H1 (cell line): ENCODE measurements around the gene KCNMA1. TPM values are rescaled to one million over a fixed set of nuclear protein-coding genes. Genes with fewer than 3 reads are reported as not detected.
"Not testable (repeated sequence)": the region's sequence is repeated elsewhere in the genome, so short reads cannot be mapped to it uniquely, and the experiment has no call there.

Source experiments
- CTCF ChIA-PET: fragments of 300-600 bp; sonication (Branson Sonifier 250); formaldehyde crosslinking; loops from one replicate; lab custom pipeline; 2021; ENCODE audit not compliant: partially characterized antibody; lab: Charles Lee
- POLR2A ChIA-PET: fragments of 300-600 bp; sonication (Branson Sonifier 250); formaldehyde crosslinking; loops from one replicate; lab custom pipeline; 2021; ENCODE audit warnings: inconsistent platforms; ENCODE audit not compliant: partially characterized antibody; lab: Charles Lee
- DNase-seq, 2 experiments: peaks; one replicate each; pipeline versions ENCODE4 v3.0.0 to v3.0.0-alpha.2; 2010 to 2022; ENCODE audit warnings: low spot score in 2 of 2, low read depth in 1 of 2, mixed read lengths in 1 of 2
- FAIRE-seq: peaks from 2 replicates; lab custom pipeline; 2011; peaks lifted over from hg19 to GRCh38; lab: Jason Lieb, UNC
- H2AFZ ChIP-seq: 2 replicates; pipeline ENCODE4 v1.8.1; 2012; ENCODE audit warnings: low read length, inconsistent platforms
- H2AK5ac ChIP-seq: 2 replicates; pipeline ENCODE4 v1.6.1; 2013; ENCODE audit warnings: low read depth, low read length
- H2BK120ac ChIP-seq: replicated peaks from 2 replicates; pipeline ENCODE3; 2013; ENCODE audit warnings: low read depth, low read length, inconsistent platforms
- H2BK12ac ChIP-seq: 2 replicates; pipeline ENCODE4 v1.6.1; 2013; ENCODE audit warnings: low read depth, low read length
- H2BK15ac ChIP-seq: 2 replicates; pipeline ENCODE4 v1.6.1; 2013; ENCODE audit warnings: low read length
- H2BK20ac ChIP-seq: 2 replicates; pipeline ENCODE4 v1.6.1; 2013; ENCODE audit warnings: low read length
- H2BK5ac ChIP-seq: 2 replicates; pipeline ENCODE4 v1.6.1; 2013; ENCODE audit warnings: low read depth, low read length
- H3K14ac ChIP-seq: 2 replicates; pipeline ENCODE4 v1.6.1; 2013; ENCODE audit warnings: inconsistent platforms; ENCODE audit not compliant: insufficient read length
- H3K18ac ChIP-seq: 2 replicates; pipeline ENCODE4 v1.6.1; 2013; ENCODE audit warnings: low read length; ENCODE audit errors: extremely low read depth
- H3K23ac ChIP-seq: 2 replicates; pipeline ENCODE4 v1.6.1; 2013; ENCODE audit warnings: inconsistent platforms; ENCODE audit not compliant: insufficient read length
- H3K23me2 ChIP-seq: 2 replicates; pipeline ENCODE4 v1.6.1; 2013; ENCODE audit warnings: low read depth, low read length
- H3K27ac ChIP-seq: 2 replicates; pipeline ENCODE4 v1.6.1; 2011; ENCODE audit warnings: low read depth, low read length, inconsistent platforms
- H3K27me3 ChIP-seq, 4 experiments: replicated peaks in 1 of 4; 1 replicate in 1 of 4; 2 replicates in 3 of 4; pipeline versions ENCODE4 v1.6.1 to v1.8.1; 2011 to 2013; ENCODE audit warnings: low read length in 3 of 4, mild to moderate bottlenecking in 3 of 4, inconsistent platforms in 2 of 4, mixed read lengths in 2 of 4, moderate library complexity in 1 of 4; ENCODE audit not compliant: control insufficient read depth in 3 of 4, insufficient read depth in 3 of 4; ENCODE audit errors: extremely low read depth in 1 of 4
- H3K36me3 ChIP-seq, 4 experiments: 2 replicates each; pipeline versions ENCODE4 v1.6.1 to v1.8.1; 2011 to 2013; ENCODE audit warnings: mild to moderate bottlenecking in 4 of 4, low read length in 3 of 4, moderate library complexity in 2 of 4, control low read depth in 1 of 4, inconsistent platforms in 1 of 4; ENCODE audit not compliant: insufficient read depth in 4 of 4, control insufficient read depth in 2 of 4
- H3K4ac ChIP-seq: replicated peaks from 2 replicates; pipeline ENCODE3; 2013; ENCODE audit warnings: low read length, low read depth, mixed read lengths, inconsistent platforms; ENCODE audit not compliant: insufficient read length
- H3K4me1 ChIP-seq, 4 experiments: replicated peaks in 1 of 4; 1 replicate in 1 of 4; 2 replicates in 3 of 4; pipeline versions ENCODE4 v1.6.1 to v1.8.1; 2011 to 2013; ENCODE audit warnings: low read length in 3 of 4, inconsistent platforms in 2 of 4, mixed read lengths in 1 of 4; ENCODE audit not compliant: insufficient read depth in 4 of 4, control insufficient read depth in 3 of 4
- H3K4me2 ChIP-seq, 2 experiments: 2 replicates each; pipeline versions ENCODE4 v1.6.1 to v1.8.1; 2011 to 2013; ENCODE audit warnings: low read depth in 2 of 2, low read length in 2 of 2, control low read depth in 1 of 2, inconsistent platforms in 1 of 2, mild to moderate bottlenecking in 1 of 2; ENCODE audit not compliant: insufficient read depth in 1 of 2
- H3K4me3 ChIP-seq, 4 experiments: fragments of 200-600, 300-600 bp in 1 of 4; sonication (generic), shearing (Covaris generic), sonication (Bioruptor Twin) in 1 of 4; 2 replicates each; pipeline versions ENCODE4 v1.5.1 to v1.8.1; 2011 to 2016; ENCODE audit warnings: low read length in 4 of 4, low read depth in 3 of 4, control low read depth in 2 of 4, inconsistent platforms in 2 of 4, mild to moderate bottlenecking in 2 of 4, mixed read lengths in 1 of 4, moderate library complexity in 1 of 4; ENCODE audit not compliant: insufficient read depth in 2 of 4; ENCODE audit errors: extremely low read depth in 1 of 4
- H3K56ac ChIP-seq: replicated peaks from 2 replicates; pipeline ENCODE3; 2013; ENCODE audit warnings: low read depth, mild to moderate bottlenecking, mixed read lengths, low read length, inconsistent platforms; ENCODE audit not compliant: insufficient read length
- H3K79me1 ChIP-seq: 2 replicates; pipeline ENCODE4 v1.6.1; 2013; ENCODE audit warnings: low read depth, low read length, control low read depth
- H3K79me2 ChIP-seq, 2 experiments: 2 replicates each; pipeline versions ENCODE4 v1.6.1 to v1.8.1; 2012 to 2013; ENCODE audit warnings: low read length in 2 of 2, mild to moderate bottlenecking in 2 of 2, inconsistent platforms in 1 of 2; ENCODE audit not compliant: insufficient read depth in 2 of 2, control insufficient read depth in 1 of 2
- H3K9ac ChIP-seq, 4 experiments: replicated peaks in 1 of 4; 1 replicate in 1 of 4; 2 replicates in 3 of 4; pipeline versions ENCODE4 v1.6.1 to v1.8.1; 2011 to 2013; ENCODE audit warnings: low read depth in 3 of 4, low read length in 3 of 4, control low read depth in 2 of 4, mild to moderate bottlenecking in 2 of 4, moderate library complexity in 2 of 4, inconsistent platforms in 1 of 4; ENCODE audit errors: extremely low read depth in 1 of 4
- H3K9me3 ChIP-seq, 2 experiments: 2 replicates each; pipeline versions ENCODE4 v1.6.1 to v1.8.1; 2012 to 2013; ENCODE audit warnings: mild to moderate bottlenecking in 2 of 2, moderate library complexity in 2 of 2, control low read depth in 1 of 2, inconsistent platforms in 1 of 2, low read depth in 1 of 2, low read length in 1 of 2, mixed read lengths in 1 of 2; ENCODE audit not compliant: insufficient read depth in 2 of 2
- H4K20me1 ChIP-seq, 2 experiments: replicated peaks in 1 of 2; 2 replicates each; pipeline versions ENCODE3 to v1.8.1; 2011 to 2013; ENCODE audit warnings: inconsistent platforms in 2 of 2, low read length in 2 of 2, mild to moderate bottlenecking in 1 of 2; ENCODE audit not compliant: insufficient read depth in 2 of 2, control insufficient read depth in 1 of 2
- H4K5ac ChIP-seq: 2 replicates; pipeline ENCODE4 v1.6.1; 2013; ENCODE audit warnings: low read length, low read depth, mixed read lengths, inconsistent platforms; ENCODE audit not compliant: insufficient read length
- H4K8ac ChIP-seq: 2 replicates; pipeline ENCODE4 v1.8.0; 2013; ENCODE audit warnings: mild to moderate bottlenecking, moderate library complexity, low read length, inconsistent platforms; ENCODE audit not compliant: insufficient read depth; ENCODE audit errors: extremely low read depth
- H4K91ac ChIP-seq: replicated peaks from 2 replicates; pipeline ENCODE3; 2013; ENCODE audit warnings: low read length, mixed read lengths, inconsistent platforms; ENCODE audit not compliant: insufficient read length
- WGBS, 2 experiments: shearing (Covaris generic) in 1 of 2; methylation state at CpG; one replicate each; pipeline versions ENCODE4 v1.1.6 to v1.1.7; 2013 to 2015; ENCODE audit warnings: low lambda C conversion rate in 2 of 2, mixed read lengths in 2 of 2, inconsistent platforms in 1 of 2, low coverage in 1 of 2, missing lambda C conversion rate in 1 of 2; ENCODE audit not compliant: insufficient replicate concordance in 2 of 2, insufficient coverage in 1 of 2, insufficient read length in 1 of 2; ENCODE audit errors: extremely low coverage in 1 of 2, missing lambda C conversion rate in 1 of 2; 5-methylcytosine and 5-hydroxymethylcytosine counted together
- polyA plus RNA-seq, 7 experiments: library from polyadenylated mRNA; depleted of rRNA in 3 of 7; stranded (reverse) in 5 of 7; unstranded in 2 of 7; fragments of >200 nt in 5 of 7; fragments of 200-250 nt in 2 of 7; gene quantifications; 1 replicate in 5 of 7; 2 replicates in 1 of 7; 4 replicates in 1 of 7; pipeline versions ENCODE4 v1.2.1 to v1.2.3, GENCODE V29; 2011 to 2013; ENCODE audit warnings: missing spikeins in 2 of 7, mixed read lengths in 2 of 7
- total RNA-seq: library from RNA; stranded (reverse); fragmentation: NEBNext Ultra II Directional; extraction: Animal tissue kit (Norgen Biotek cat#: 25700); gene quantifications from 2 replicates; pipeline ENCODE4 v1.2.1, GENCODE V29; 2021

KCNMA1 gene
- total and polyA plus RNA-seq, 2 of the 8 experiments (the other 6 are each of a cell fraction or from before 2014, with no cell fraction given): 10.2 to 11.1 TPM

- not testable (repeated sequence) for H3K4me1 ChIP-seq, H2BK15ac ChIP-seq, DNase-seq, H3K56ac ChIP-seq, H3K79me1 ChIP-seq, H4K5ac ChIP-seq, H3K79me2 ChIP-seq, H3K4me3 ChIP-seq, H3K18ac ChIP-seq, H3K23ac ChIP-seq, H3K4ac ChIP-seq, H2BK120ac ChIP-seq, H4K8ac ChIP-seq, H3K9ac ChIP-seq, H3K9me3 ChIP-seq, H3K14ac ChIP-seq, H2AFZ ChIP-seq, H4K20me1 ChIP-seq, H3K4me2 ChIP-seq, H3K27ac ChIP-seq, H2BK12ac ChIP-seq, H3K23me2 ChIP-seq, H3K27me3 ChIP-seq, H3K36me3 ChIP-seq, H4K91ac ChIP-seq, H2BK5ac ChIP-seq, H2AK5ac ChIP-seq, H2BK20ac ChIP-seq, FAIRE-seq
- ChIA-PET POLR2A (interaction anchor here (0.7 kb wide), 1 partner anchor 36 kb away, joined by 4 read pairs; no protein-coding TSS in a partner anchor), CTCF (interaction anchor here (0.6 to 3.2 kb wide), 6 partner anchors 43 to 330 kb away, joined by 3 to 14 read pairs (median 4); no protein-coding TSS in a partner anchor)
- WGBS, 2 experiments: 100% methylated on average over 2 of the region's 2 CpGs; no CpG with 5 or more reads in 1 of the 2 experiments
Observed at GRCh38 chr10:77387701-77388100, 249.9 kb downstream of the KCNMA1 start.
